IPS-NIHi11 (cell line): Measurements from ENCODE around the gene SESTD1.

Source experiments
- DNase-seq: peaks from one replicate; pipeline ENCODE4 v3.0.0; 2012; ENCODE audit warnings: mixed read lengths, low spot score

The SESTD1 gene

GRCh38 chr2:179184610-179185009, 80.0 kb downstream of the SESTD1 start:
- no peak for DNase-seq

- DNase-seq, result no peak
These were observed 83.6 kb downstream of the SESTD1 start for GRCh38 chr2:179181002-179181401.

GRCh38 chr2:179180242-179180641, 84.4 kb downstream of the SESTD1 start:
- peak; percentile 8 for DNase-seq

- no peak for DNase-seq
These were observed 84.9 kb downstream of the SESTD1 start for GRCh38 chr2:179179719-179180118.

GRCh38 chr2:179177694-179178093, 86.9 kb downstream of the SESTD1 start:
- no peak for DNase-seq

- no peak for DNase-seq
These were observed 90.4 kb downstream of the SESTD1 start for GRCh38 chr2:179174240-179174639.

GRCh38 chr2:179172894-179173293, 91.7 kb downstream of the SESTD1 start:
- no peak for DNase-seq

- no peak for DNase-seq
These were observed 93.3 kb downstream of the SESTD1 start for GRCh38 chr2:179171371-179171770.

GRCh38 chr2:179170901-179171300, 93.7 kb downstream of the SESTD1 start:
- DNase-seq, result no peak

GRCh38 chr2:179165356-179166000, 99.2 kb downstream of the SESTD1 start:
- peak; percentile 8 for DNase-seq

- DNase-seq, result no peak
These were observed 123.4 kb downstream of the SESTD1 start for GRCh38 chr2:179141206-179141605.

- DNase-seq, result no peak
These were observed 124.1 kb downstream of the SESTD1 start for GRCh38 chr2:179140571-179140970.

- no peak for DNase-seq
These were observed 125.1 kb downstream of the SESTD1 start for GRCh38 chr2:179139506-179139905.

GRCh38 chr2:179137200-179137759, 127.4 kb downstream of the SESTD1 start:
- no peak for DNase-seq

GRCh38 chr2:179133016-179133415, 131.6 kb downstream of the SESTD1 start:
- DNase-seq, result no peak

GRCh38 chr2:179132076-179132475, 132.6 kb downstream of the SESTD1 start:
- DNase-seq, result no peak

GRCh38 chr2:179130560-179130959, 134.1 kb downstream of the SESTD1 start:
- DNase-seq, result no peak

- DNase-seq, result peak; percentile 13
These were observed 134.9 kb downstream of the SESTD1 start for GRCh38 chr2:179129574-179130238.

GRCh38 chr2:179125404-179125803, 139.2 kb downstream of the SESTD1 start:
- no peak for DNase-seq

GRCh38 chr2:179124282-179124681, 140.3 kb downstream of the SESTD1 start:
- no peak for DNase-seq

GRCh38 chr2:179123272-179123662, 141.4 kb downstream of the SESTD1 start:
- DNase-seq, result no peak

- no peak for DNase-seq
These were observed 156.9 kb downstream of the SESTD1 start for GRCh38 chr2:179107737-179108136.

- peak; percentile 17 for DNase-seq
These were observed 157.8 kb downstream of the SESTD1 start for GRCh38 chr2:179106676-179107428.
